ENCODE measurements around the gene GLB1L.

GLB1L gene

DNA sequence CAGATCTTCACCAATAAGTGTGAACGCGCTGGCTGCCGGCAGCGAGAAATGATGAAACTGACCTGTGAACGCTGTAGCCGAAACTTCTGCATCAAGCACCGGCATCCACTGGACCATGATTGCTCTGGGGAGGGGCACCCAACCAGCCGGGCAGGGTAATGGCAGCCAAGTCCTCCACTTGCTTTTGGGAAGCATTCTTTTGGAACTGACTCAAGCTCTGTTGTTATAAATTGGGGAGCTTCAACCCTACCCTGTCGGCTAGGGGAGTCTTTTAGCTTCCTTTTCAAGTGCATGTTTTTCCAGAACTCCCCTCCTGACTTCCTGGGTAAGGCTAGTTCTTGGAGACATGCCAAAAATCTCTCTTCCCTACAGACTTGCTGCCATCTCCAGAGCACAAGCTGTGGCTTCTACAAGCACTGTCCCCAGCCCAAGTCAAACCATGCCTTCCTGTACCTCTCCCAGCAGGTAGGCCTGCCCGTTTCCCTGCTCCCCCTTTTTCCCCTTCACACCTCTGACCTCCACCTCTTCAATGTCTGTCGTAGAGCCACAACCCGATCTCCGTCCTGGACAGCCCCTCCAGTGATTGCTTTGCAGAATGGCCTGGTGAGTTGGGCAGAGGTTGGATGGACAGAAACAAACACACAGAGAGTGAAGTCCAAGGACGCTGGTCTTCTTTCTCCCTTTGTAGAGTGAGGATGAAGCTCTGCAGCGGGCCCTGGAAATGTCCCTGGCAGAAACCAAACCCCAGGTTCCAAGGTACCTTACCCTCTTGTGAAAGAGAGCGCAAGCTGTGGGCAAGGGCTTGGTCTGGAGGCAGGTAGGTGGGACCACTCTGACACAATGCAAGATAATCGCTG, 37.1 kb downstream of the GLB1L start:
- no peak for DNase-seq (ENCODE audit: low spot score)
- in situ Hi-C loops (cut with MboI; ENCODE audit: low pct_unique_long_range_greater_than_20kb, low sequenced_read_pairs, unreplicated experiment) = loop anchor here (5.0 kb wide), 1 partner anchor 36 kb away; the partner anchor contains the start of gene SLC23A3
- TF ChIP-seq, protein P1, sequence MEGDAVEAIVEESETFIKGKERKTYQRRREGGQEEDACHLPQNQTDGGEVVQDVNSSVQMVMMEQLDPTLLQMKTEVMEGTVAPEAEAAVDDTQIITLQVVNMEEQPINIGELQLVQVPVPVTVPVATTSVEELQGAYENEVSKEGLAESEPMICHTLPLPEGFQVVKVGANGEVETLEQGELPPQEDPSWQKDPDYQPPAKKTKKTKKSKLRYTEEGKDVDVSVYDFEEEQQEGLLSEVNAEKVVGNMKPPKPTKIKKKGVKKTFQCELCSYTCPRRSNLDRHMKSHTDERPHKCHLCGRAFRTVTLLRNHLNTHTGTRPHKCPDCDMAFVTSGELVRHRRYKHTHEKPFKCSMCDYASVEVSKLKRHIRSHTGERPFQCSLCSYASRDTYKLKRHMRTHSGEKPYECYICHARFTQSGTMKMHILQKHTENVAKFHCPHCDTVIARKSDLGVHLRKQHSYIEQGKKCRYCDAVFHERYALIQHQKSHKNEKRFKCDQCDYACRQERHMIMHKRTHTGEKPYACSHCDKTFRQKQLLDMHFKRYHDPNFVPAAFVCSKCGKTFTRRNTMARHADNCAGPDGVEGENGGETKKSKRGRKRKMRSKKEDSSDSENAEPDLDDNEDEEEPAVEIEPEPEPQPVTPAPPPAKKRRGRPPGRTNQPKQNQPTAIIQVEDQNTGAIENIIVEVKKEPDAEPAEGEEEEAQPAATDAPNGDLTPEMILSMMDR (IDR thresholded peaks at IDR 0.05; ENCODE audit: extremely low read depth, insufficient read depth, missing control alignments) = no peak

DNA sequence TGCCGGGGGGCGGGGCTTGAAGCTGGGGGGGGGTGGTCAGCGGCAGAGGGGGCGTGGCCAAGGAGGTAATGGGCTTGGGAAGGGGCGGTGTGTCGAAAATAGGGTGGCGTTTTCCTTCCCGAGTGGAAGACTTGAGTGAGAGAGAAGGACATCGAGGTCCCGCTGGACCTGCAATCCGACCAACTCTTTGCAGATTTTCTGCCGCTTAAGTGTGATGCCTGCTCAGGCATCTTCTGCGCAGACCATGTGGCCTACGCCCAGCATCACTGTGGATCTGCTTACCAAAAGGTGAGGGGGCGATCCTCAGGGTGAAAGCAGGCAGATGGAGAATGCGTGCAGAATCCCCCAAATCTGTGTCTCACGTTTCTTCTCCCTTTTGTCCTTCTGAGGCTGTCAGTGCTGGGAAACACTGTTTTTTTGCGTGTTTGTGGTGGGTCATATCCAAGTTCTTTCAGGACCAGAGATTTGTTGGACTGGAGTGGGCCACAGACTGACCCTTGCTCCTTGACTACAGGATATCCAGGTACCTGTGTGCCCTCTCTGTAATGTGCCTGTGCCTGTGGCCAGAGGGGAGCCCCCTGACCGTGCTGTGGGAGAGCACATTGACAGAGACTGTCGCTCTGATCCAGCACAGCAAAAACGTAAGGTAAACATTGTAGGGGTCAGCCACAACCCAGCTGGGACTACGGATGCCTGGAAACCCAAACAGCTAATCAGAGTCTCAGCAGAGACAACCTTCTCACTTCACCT, 37.9 kb downstream of the GLB1L start:
- in situ Hi-C loops (cut with MboI; ENCODE audit: low pct_unique_long_range_greater_than_20kb, low sequenced_read_pairs, unreplicated experiment) = loop anchor here (5.0 kb wide), 1 partner anchor 35 kb away; the partner anchor contains the start of gene SLC23A3
- TF ChIP-seq, protein P1 (IDR thresholded peaks at IDR 0.05; ENCODE audit: extremely low read depth, insufficient read depth, missing control alignments) = no peak
- DNase-seq (ENCODE audit: low spot score) = no peak

DNA sequence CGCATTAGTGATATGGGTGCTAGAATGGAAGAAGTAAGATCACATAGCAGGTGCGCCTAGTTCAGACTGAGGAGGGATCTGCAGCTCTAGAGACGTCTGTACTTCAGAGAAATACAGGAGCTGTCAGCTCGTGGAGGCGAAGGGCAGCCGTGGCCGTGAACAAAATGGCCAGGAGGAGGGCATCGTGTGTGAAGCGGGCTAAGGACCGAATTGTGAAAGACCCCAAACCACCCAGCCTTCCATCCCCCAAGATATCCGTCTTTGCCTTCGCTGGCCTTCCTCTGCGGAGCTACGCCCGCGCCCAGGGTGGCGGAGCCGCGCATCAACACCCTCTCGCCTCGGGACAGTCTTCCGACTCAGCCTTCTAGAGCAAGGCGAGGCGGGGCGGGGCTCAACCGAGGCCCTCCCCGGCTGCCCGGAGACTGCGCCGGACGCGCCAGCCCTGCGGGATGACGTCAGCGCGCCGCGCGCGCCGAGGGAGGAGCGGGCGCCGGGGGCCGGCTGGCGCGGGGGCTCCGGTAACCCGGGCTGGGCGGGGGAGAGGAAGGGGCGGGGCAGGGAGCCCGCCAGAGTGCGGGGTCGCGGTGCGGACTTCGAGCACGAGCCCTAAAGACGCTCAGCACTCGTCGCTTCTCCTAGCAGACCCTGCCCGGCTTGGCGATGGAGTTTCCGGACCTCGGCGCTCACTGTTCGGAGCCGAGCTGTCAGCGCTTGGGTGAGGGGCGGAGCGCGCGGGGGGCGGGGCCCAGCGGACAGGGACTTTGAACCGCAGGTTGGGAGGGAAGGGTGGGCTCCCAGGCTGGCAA, 38.7 kb downstream of the GLB1L start, which contains the start of gene ZFAND2B:
Gene ZFAND2B, plus strand, starts transcription at position 455 of the 806 bp plus-strand sequence. Its CDS starts 206 bp downstream, at position 661.
- in situ Hi-C loops (cut with MboI; ENCODE audit: low pct_unique_long_range_greater_than_20kb, low sequenced_read_pairs, unreplicated experiment) = loop anchor here (5.0 kb wide), 1 partner anchor 34 kb away; the partner anchor contains the start of gene SLC23A3
- TF ChIP-seq, protein P1 (IDR thresholded peaks at IDR 0.05; ENCODE audit: extremely low read depth, insufficient read depth, missing control alignments) = no peak
- DNase-seq (ENCODE audit: low spot score) = peak; percentile 99

DNA sequence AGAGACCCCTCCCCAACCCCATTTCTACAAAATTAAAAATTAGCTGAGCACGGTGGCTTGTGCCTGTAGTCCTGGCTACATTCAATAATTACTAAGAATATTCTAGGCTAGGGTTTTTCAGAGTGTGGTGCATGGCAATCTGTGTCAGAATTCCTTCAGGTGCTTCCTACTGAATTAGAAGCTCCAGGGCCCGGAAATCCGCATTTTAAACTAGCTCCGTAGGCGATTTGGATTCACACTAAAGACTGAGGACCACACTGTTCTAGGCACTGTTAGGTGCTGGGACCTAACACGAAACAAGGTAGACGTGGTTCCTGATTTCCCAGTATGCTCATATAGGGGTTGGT, 39.3 kb downstream of the GLB1L start:
- in situ Hi-C loops (cut with MboI; ENCODE audit: low pct_unique_long_range_greater_than_20kb, low sequenced_read_pairs, unreplicated experiment) = loop anchor here (5.0 kb wide), 1 partner anchor 34 kb away; the partner anchor contains the start of gene SLC23A3

DNA sequence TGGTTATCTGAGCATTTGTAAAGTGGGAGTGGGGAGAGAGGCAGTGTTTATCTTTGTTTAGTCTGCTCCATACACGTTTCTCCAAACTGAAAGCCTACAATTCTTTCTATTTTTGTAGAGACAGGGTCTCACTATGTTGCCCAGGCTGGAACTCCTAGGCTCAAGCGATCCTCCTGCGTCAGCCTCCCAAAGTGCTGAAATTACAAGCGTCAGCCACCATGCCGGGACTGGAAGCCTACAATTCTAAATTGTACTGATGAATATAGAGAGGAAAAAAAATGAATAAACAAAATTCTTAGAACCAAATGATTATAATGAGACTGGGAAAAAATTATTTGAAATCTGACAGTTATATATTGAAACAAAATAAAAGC, 40.1 kb downstream of the GLB1L start:
- no peak for DNase-seq (ENCODE audit: low spot score)
- TF ChIP-seq, protein P1 (IDR thresholded peaks at IDR 0.05; ENCODE audit: extremely low read depth, insufficient read depth, missing control alignments) = no peak
- in situ Hi-C loops (cut with MboI; ENCODE audit: low pct_unique_long_range_greater_than_20kb, low sequenced_read_pairs, unreplicated experiment) = loop anchor here (5.0 kb wide), 1 partner anchor 33 kb away; the partner anchor contains the start of gene SLC23A3

More for the DNA sequence above, 39.3 kb downstream of the GLB1L start:
- TF ChIP-seq, protein P1 (IDR thresholded peaks at IDR 0.05; ENCODE audit: extremely low read depth, insufficient read depth, missing control alignments) = no peak
- DNase-seq (ENCODE audit: low spot score) = no peak

Measured in GM13977 (cell line).